ENCODE measurements around the gene SFXN5. TPM values are rescaled to one million over a fixed set of nuclear protein-coding genes. Genes with fewer than 3 reads are reported as not detected.

SFXN5 gene
- polyA plus RNA-seq, 1 donor from 2014 or later = 5.8 TPM

GRCh38 chr2:72994282-72994990, 77.1 kb downstream of the SFXN5 start:
- Histone ChIP-seq H3K9me2 (ENCODE audit: insufficient read depth, low read length) (no peaks in the 10 kb centered on the region), H3K27ac (ENCODE audit: low read length) (no peak overlapping the region), H2AFZ (ENCODE audit: low read depth, low read length) (no peak overlapping the region), H3F3A (ENCODE audit: insufficient read depth, low read length, poor library complexity, severe bottlenecking) (no peaks in the 10 kb centered on the region), H3K9ac (ENCODE audit: low read length) (no peak overlapping the region), H3K79me2 (replicated peaks; ENCODE audit: insufficient read depth, low read length) (no peaks in the 10 kb centered on the region), H3K27me3 (ENCODE audit: insufficient read depth, low read depth, low read length) (no peaks in the 10 kb centered on the region), H3K4me3 (ENCODE audit: low read length) (no peak overlapping the region), H4K20me1 (ENCODE audit: insufficient read depth) (no peaks in the 10 kb centered on the region), H3K4me2 (ENCODE audit: low read length) (no peak overlapping the region), H3K9me3 (ENCODE audit: low read length) (no peaks in the 10 kb centered on the region), H3K36me3 (ENCODE audit: insufficient read depth, low read length) (no peaks in the 10 kb centered on the region)
- TF ChIP-seq RAD21 (conservative IDR thresholded peaks at IDR 0.05) (no peak), CTCF (IDR thresholded peaks at IDR 0.05; ENCODE audit: poor library complexity, severe bottlenecking) (no peak), EP300 (conservative IDR thresholded peaks at IDR 0.05; ENCODE audit: poor library complexity, severe bottlenecking) (no peak), MXI1 (conservative IDR thresholded peaks at IDR 0.05; ENCODE audit: poor library complexity, severe bottlenecking) (no peak), SMC3 (conservative IDR thresholded peaks at IDR 0.05; ENCODE audit: poor library complexity) (no peak), TAF1 (IDR thresholded peaks at IDR 0.05; ENCODE audit: low read depth) (no peak), EZH2 (IDR thresholded peaks at IDR 0.05; ENCODE audit: borderline replicate concordance, insufficient read depth, low read length, poor library complexity, severe bottlenecking) (no peak), POLR2AphosphoS5 (IDR thresholded peaks at IDR 0.05) (no peak)
- TF ChIP-seq, protein P1, sequence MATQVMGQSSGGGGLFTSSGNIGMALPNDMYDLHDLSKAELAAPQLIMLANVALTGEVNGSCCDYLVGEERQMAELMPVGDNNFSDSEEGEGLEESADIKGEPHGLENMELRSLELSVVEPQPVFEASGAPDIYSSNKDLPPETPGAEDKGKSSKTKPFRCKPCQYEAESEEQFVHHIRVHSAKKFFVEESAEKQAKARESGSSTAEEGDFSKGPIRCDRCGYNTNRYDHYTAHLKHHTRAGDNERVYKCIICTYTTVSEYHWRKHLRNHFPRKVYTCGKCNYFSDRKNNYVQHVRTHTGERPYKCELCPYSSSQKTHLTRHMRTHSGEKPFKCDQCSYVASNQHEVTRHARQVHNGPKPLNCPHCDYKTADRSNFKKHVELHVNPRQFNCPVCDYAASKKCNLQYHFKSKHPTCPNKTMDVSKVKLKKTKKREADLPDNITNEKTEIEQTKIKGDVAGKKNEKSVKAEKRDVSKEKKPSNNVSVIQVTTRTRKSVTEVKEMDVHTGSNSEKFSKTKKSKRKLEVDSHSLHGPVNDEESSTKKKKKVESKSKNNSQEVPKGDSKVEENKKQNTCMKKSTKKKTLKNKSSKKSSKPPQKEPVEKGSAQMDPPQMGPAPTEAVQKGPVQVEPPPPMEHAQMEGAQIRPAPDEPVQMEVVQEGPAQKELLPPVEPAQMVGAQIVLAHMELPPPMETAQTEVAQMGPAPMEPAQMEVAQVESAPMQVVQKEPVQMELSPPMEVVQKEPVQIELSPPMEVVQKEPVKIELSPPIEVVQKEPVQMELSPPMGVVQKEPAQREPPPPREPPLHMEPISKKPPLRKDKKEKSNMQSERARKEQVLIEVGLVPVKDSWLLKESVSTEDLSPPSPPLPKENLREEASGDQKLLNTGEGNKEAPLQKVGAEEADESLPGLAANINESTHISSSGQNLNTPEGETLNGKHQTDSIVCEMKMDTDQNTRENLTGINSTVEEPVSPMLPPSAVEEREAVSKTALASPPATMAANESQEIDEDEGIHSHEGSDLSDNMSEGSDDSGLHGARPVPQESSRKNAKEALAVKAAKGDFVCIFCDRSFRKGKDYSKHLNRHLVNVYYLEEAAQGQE (IDR thresholded peaks at IDR 0.05; ENCODE audit: borderline replicate concordance) = no peak

DNA sequence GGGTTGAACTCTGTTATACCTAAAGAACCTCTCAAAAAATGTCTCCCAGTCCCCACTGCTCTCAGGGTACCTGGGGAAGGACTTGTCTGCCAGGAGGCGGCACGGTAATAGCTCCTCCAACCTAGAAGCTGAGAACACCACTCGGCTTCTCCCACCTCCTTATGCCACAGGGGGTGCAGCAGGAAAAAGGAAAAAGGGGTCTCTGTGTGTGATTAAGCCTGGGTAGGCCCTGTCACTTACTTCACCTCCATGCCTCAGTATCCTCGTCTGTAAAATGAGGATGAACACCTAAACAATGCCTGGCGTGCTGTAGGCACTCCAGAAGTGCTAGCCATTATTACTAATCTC, 77.6 kb downstream of the SFXN5 start:
- Histone ChIP-seq H4K20me1 (ENCODE audit: insufficient read depth) (no peaks in the 10 kb centered on the region), H3K9me3 (ENCODE audit: low read length) (no peaks in the 10 kb centered on the region), H3F3A (ENCODE audit: insufficient read depth, low read length, poor library complexity, severe bottlenecking) (no peaks in the 10 kb centered on the region), H3K9ac (ENCODE audit: low read length) (no peak overlapping the region), H3K4me2 (ENCODE audit: low read length) (no peak overlapping the region), H3K27ac (ENCODE audit: low read length) (no peak overlapping the region), H3K4me3 (ENCODE audit: low read length) (no peak overlapping the region), H3K27me3 (ENCODE audit: insufficient read depth, low read depth, low read length) (no peaks in the 10 kb centered on the region), H3K36me3 (ENCODE audit: insufficient read depth, low read length) (no peaks in the 10 kb centered on the region), H3K9me2 (ENCODE audit: insufficient read depth, low read length) (no peaks in the 10 kb centered on the region), H2AFZ (ENCODE audit: low read depth, low read length) (no peak overlapping the region), H3K79me2 (replicated peaks; ENCODE audit: insufficient read depth, low read length) (no peaks in the 10 kb centered on the region)
- TF ChIP-seq POLR2AphosphoS5 (IDR thresholded peaks at IDR 0.05) (no peak), TAF1 (IDR thresholded peaks at IDR 0.05; ENCODE audit: low read depth) (no peak), CTCF (IDR thresholded peaks at IDR 0.05; ENCODE audit: poor library complexity, severe bottlenecking) (no peak), RAD21 (conservative IDR thresholded peaks at IDR 0.05) (no peak), MXI1 (conservative IDR thresholded peaks at IDR 0.05; ENCODE audit: poor library complexity, severe bottlenecking) (no peak), EZH2 (IDR thresholded peaks at IDR 0.05; ENCODE audit: borderline replicate concordance, insufficient read depth, low read length, poor library complexity, severe bottlenecking) (no peak), EP300 (conservative IDR thresholded peaks at IDR 0.05; ENCODE audit: poor library complexity, severe bottlenecking) (no peak), SMC3 (conservative IDR thresholded peaks at IDR 0.05; ENCODE audit: poor library complexity) (no peak)
- TF ChIP-seq, protein P1 (IDR thresholded peaks at IDR 0.05; ENCODE audit: borderline replicate concordance) = no peak

Data from neural cell (in vitro differentiated cells).